Stimulated activated CD4-positive, alpha-beta T cell treated with anti-CD3 and anti-CD28 coated beads, Interleukin-12 subunit alpha, Interleukin-12 subunit beta, amount 100 ng/mL, for 24 hours (primary cell): ENCODE results near the gene TMEM39A.

Source experiments
- DNase-seq, 2 experiments: peaks; one replicate each; pipeline ENCODE4 v3.0.0-alpha.2; 2020; ENCODE audit warnings: low read depth in 2 of 2

Gene TMEM39A

DNA sequence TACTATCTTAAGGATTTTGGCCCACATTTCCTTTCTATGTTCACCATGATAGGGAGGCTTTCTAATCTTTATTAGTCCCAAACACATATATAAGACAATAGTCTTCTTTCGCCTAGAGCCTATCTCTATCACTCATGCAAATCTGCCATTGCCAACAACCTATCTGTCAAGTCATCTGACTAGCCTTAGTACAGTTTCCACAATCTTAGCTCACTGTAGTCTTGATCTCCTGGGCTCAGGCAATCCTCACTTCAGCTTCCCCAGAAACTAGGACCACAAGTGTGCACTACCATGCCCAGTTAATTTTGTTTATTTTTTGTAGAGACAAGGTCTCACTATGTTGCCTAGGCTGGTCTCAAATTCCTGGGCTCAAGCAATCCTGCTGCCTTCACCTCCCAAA lies 6.9 kb downstream of the TMEM39A start:
- DNase-seq = no peak

DNA sequence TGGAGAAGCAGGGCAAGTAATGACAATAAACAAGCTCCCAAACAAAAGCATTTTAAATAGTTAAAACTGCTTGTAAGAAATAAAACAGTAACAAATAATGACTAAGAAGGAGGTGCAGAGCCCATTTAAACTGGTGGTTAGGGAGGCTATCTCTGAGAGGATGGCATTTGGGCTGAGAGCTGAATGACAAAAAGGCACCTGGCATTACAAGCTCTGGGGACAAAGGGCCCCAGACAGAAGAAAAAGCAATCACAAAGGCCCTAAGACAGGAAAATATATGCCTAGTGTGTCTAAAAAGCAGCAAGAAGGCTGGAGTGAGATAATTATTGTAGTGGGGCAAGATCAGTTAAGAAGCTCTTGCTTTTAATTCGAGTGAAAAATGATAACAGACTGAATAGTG lies 9.6 kb downstream of the TMEM39A start:
- no peak for DNase-seq

DNA sequence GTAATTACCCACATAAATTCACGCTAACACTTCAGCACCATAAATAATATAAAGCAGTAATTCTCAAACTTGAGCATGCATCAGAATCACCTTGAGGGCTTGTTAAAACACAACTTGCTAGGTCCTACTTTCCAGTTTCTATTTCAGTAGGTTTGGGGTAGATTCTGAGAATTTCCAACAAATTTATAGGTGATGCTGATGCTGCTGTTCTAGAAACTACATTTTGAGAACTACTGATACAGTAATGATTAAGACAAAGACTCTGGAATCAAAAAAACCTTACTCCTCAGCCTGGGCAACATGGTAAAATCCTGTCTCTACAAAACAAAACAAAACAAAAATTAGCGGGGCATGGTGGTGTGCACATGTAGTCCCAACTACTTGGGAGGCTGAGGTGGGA lies 18.8 kb downstream of the TMEM39A start:
- DNase-seq = no peak

DNA sequence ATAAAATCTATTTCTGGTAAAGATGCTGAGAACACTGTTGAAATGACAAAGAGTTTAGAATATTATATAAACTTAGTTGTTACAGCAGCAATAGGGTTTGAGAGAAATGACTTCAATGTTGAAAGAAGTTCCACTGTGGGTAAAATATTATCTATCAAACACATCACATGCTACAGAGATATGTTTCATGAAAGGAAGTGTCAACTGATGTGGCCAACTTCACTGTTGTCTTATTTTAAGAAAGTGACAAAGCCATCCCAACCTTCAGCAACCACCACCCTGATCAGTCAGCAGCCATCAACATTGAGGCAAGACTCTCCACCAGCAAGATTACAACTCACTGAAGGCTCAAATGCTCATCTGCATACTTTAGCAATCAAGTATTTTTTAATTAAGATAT lies 20.2 kb downstream of the TMEM39A start:
- no peak for DNase-seq

DNA sequence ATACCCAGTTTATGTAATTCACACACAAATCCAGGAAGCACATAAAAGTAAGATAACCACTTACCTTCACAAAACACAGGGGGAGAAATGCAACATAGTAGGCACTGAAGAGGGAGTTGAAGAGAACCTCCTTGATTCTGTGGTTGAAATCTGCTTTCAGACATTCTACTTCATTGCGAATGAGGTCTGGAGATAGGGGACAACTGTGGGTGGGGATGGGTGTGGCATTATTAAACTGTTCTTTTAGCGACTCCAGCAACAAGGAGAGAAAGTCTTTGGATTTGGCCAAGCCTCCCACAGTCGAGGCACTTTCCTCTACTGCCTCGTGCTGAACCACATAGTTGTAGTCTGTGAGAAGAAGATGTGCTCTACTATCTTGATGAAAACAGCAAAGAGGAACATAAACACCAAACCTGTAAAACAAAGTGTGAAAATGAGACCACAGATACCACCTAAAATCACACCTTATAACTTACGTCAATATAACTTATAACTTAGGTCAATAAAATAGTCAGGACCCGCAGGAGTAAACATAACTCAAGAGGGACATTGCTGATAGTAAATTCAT lies 25.6 kb downstream of the TMEM39A start:
- no peak for DNase-seq

DNA sequence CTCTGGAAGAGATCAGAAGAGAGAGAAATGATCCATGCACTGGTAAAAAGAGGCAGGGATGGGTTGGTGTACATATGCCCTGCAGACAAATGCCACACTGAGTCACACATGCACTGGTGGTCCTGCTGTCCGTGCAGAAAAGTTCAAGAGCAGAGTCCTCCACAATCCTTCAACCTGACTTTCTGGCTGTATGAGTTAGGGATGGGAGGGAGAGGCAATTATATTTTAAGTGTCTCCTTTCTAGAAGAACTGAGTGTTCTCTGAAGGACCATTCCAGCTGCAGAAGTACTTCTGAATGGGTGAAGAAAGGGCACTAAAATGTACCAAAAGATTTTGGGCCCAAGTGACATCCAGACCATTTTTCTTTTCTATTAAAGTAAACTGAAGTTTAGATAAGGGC lies 26.4 kb downstream of the TMEM39A start:
- DNase-seq = no peak

DNA sequence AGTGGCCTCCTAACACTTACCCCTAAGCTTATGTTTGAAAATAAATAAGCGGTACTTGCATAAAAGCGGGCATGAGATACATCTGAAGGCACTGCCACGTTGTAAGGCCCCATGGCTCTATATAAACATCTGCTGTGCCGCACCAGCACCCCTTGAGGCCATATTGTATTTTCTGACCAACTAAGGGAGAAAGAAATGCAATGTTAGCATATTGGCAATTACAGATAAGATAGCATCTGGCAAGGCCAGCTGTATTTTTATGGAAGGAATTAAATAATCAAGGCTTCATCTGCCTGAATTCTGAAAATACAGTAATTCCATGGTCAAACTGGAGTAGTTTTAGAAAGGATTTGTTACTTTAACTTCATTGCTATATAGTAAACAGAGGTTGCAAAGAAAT lies 28.7 kb downstream of the TMEM39A start:
- no peak for DNase-seq

DNA sequence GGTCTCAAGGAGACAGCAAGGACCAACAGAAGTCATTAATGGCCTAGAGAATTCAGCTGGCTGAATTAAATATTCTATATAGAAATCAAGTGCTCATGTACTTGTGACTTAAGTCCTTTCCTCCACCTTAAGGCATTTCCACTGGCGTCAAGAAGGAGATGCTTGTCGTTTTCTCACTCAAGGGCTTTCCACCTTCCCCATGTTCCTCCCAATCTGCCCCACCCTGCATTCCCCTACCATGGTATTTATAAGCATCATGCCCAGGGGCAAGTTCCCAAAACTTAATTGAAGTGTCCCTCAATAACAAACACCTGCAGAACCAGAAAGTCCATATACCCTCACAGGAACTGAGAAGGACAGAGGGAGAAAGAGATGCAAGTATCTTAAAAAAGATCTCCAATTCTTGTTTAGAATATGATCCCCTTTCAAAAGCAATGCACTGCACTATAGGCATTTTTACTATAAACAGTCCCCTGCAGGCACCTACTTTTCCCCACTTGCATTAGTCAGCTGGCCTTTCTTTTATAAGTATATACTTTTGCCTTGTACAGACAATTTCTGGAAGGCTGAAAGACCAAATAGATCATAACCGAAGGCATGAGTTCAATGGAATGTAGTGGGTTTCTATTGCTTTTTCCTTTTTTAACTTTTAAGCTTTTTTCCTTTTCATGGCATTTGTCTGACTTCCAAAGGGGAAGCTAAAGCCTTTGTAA lies 29.6 kb downstream of the TMEM39A start:
- DNase-seq = no peak

DNA sequence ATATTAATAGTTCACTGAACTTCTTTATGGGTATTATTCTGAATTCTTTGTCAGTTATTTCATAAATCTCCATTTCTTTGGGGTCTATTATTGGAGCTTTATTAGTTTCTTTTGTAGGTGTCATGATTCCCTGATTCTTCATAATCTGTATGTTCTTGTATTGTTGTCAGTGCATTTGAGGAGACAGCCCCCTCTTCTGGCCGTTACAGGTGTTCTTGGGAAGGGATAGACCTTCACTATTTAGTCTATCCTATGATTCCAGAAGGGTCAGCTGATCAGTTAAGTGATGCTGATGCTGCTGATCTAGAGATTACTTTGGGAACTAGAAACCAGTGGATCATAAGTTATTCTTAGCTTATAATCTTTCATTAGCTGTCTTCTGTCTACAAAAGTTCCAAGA lies 34.9 kb downstream of the TMEM39A start:
- DNase-seq = no peak

DNA sequence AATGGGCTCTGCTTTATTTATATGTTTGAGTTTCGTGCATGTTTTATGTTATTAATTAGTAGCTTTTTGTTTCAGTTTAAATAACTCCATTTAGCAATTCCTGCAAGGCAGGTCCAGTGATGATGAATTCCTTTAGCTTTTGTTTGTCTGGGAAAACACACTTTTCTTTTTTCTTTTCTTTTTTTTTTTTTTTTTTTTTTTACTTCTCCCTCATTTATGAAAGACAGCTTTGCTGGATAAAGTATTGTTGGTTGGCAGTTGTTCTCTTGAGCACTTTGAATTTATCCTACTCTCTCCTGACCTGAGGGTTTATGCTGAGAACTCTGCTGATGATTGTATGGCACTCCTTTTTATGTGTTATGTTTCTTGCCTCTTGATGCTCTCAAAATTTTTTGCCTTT lies 35.7 kb downstream of the TMEM39A start:
- no peak for DNase-seq

DNA sequence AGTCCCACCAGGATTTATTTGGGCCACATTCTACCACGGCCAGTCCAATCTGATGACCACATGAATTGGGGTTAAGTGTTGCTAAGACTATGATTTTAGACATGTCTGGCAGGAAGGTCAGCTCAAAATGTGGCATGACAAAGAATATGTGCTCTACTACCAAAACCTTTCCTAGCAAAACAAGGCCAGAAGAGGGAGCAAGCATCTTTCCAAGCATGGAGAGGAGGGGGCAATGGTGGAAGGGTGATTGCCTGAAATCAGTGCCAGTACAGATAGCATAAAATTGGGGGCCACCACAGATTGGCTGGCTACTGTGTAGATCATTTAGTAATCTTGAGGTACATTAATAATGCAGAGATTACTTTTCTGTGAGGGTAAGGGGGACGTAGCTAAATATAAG lies 43.2 kb downstream of the TMEM39A start:
- no peak for DNase-seq

DNA sequence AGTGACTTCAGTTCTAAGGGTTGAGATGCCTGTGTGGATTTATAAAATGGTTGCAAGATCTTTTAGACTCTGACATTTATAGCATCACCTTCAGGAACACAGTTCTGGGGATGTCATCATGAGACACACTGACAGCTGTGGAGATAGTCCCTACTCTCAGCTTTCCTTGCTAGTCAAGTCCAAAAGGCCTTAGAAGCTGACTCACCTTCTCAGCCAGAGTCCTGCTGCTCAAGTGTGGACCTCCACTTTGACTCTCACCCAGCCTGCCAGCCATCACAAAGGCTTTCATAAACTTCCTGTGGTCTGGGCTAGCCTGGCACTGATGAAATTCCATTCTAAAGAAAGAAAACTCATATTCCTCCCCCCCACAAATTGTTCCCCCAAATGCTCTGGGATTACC lies 44.8 kb downstream of the TMEM39A start:
- no peak for DNase-seq

DNA sequence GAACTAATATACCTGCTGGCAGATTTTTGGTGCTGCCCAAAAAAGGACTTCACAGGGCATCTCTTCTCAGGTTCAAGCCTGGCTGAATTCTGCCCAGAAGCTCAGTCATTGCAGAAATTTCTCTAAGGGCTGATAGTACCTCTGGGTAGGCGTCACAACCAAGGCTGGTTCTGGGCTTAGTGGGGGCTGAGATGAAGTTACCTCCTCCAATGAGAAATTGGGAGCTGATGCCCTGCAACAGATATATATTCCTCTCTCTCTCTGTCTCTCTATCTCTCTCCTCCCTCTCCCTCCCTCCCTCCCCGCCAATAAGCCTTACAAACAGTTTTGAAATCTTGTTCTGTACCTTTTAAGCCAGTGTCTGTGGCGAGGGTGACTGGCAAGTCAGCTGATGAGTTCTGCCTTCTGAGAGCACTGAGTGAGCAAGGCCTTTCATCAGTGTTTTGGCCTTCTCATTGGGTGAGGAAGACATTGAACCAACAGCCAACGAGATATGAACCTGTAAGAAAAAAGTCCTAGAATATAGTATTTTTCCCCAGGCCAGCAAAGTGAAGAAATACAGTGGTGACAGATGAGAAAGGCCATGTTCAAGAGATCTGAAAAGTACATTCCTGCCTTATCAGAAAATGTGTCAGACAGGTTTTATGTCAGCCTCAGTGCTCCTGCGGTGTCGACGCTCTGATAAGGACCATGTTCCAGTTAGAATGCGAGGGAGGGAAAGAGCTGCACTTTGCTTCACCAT lies 45.5 kb downstream of the TMEM39A start:
- no peak for DNase-seq

DNA sequence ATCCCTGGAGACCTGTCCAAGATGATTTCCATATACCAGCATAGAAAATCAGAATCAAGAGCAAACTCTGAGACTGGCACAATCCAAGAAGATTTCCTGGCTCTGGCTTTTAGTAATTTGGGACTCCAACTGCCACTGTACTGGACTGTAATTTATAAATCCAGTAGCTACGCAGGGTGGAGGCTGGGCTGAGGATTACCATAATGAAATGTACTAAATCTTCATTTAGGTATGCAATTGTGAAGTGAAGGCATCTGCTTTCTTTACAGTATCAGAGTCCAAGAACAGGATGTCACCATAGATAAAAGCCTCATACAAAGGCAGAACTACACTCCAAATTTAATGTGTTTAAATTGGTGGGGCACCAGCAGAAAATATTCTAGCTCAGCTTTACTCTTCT lies 46.5 kb downstream of the TMEM39A start:
- no peak for DNase-seq

DNA sequence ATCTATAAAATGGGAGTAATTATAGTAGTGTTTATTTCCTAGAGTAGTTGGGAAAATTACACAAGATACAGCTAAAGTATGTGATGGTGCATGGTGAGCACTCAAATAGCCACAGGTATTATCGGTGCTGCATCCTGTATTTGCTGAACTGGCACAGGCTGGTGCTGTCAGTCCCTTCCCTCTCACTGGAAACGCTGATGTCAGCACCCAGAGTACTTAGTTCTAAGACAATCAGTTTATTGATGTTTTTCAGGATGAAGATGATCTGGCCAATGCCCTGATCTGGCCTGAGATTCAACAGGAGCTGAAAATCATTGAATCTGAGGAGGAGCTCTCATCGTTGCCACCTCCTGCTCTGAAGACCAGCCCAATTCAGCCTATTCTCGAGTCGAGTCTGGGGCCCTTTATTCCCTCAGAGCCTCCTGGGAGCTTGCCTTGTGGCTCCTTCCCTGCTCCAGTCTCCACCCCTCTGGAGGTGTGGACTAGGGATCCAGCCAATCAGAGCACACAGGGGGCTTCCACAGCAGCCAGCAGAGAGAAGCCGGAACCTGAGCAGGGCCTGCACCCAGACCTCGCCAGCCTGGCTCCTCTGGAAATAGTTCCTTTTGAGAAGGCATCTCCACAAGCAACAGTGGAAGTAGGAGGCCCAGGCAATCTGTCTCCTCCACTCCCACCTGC lies 49.7 kb downstream of the TMEM39A start:
- no peak for DNase-seq

DNA sequence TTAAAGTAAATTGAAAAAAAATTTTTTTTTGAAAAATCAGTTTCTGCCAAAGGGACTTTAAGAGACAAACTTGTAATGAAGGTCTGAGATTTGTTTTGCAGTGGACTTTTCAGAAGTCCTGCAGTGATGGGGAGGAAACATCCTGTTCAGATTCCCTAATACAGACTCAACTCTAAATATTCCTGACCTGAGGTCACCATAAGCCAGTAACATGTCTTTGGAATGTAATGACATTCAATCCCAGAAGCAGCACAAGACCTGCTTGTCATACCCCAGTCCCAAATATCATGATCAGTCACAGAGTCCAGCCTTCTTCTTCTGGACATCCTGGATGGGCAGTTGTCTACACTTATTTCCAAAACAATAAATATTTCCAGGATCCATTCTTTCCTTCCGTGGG lies 53.6 kb downstream of the TMEM39A start:
- DNase-seq = no peak

DNA sequence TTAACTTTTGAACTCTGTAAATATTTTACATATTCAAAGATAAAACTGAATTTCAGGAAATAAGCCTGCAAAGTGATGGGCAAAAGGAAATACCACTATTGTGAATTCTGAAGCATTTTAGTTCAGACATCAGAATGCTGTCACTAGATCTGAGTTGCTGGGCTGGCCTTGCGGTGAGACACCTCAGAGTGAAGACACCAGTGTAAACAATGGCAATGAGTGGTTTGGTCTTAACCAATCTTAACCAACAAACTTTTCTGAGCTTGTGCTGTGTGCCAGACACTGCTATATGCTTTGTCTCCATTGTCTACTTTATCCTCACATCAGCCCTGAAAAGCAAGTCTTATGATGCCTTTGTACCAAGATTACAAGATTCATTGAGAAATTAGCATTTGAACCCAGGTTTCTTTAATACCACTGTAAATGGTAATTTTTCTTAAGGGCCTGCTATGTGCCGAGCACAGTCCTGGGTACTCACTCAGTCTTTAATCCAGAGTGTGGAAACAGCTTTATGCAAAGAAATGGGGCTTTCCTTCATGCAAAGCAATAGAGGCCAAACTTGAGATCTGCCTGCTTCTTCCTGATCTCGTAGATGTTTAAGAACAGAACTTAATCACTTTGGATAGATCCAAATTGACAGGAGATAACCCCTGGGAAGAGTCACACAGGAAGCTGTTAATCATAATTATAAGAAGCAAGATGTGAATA lies 55.0 kb downstream of the TMEM39A start:
- no peak for DNase-seq

DNA sequence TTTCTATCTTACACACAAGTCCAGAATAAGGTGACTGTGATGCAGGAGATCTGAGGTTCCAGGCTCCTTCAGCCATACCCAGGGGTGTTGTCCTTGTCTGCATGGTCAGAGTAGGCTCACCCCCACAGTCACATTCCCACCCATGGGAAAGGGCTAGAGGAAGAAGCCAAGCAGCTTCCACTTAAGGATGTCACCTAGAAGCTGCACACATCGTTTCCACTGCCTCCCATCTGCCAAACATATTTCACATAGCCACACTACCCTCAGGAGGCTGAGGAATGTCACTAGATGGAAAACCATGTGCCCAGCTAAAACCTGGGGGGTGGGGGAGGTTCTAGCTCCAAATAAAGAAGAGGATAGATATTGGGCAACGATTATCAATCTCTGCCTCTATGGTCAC lies 58.1 kb downstream of the TMEM39A start:
- no peak for DNase-seq

DNA sequence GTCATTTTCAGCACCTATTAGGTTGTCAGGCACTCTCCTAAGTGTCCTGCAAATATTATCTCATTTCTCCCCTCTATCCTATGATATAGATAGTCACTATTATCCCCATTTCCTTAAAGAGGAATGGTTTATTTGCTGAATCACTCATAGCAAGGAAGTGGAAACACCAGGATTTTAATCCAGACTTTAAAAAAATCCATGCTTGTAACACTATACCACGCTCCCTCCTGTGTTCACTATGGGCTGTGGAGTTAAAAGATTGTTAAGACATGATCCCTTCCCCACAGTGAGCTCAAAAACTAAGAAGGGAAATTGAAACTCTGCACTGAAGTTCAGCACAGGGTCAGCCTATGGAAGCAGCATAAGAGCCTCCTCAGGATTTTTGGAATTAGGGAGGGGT lies 60.2 kb downstream of the TMEM39A start:
- DNase-seq = no peak

DNA sequence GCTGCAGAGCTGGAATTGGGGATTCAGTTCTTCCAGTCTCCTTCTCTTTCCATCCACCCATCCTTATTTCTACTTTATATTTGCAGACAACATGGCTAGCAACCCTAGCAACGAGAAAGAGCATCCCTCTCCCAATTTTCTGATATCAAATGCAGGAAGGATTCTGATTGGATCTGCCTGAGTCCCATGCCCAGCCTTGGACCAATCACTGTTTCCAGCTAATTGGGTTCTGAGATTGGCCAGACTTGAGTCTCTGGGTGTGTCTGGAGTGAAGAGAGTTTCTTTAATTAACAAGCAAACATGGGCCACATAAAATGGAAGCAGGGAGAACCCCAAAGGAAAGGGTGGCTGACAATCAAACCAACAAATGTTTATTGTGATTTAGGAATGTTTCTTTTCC lies 60.6 kb downstream of the TMEM39A start:
- no peak for DNase-seq

DNA sequence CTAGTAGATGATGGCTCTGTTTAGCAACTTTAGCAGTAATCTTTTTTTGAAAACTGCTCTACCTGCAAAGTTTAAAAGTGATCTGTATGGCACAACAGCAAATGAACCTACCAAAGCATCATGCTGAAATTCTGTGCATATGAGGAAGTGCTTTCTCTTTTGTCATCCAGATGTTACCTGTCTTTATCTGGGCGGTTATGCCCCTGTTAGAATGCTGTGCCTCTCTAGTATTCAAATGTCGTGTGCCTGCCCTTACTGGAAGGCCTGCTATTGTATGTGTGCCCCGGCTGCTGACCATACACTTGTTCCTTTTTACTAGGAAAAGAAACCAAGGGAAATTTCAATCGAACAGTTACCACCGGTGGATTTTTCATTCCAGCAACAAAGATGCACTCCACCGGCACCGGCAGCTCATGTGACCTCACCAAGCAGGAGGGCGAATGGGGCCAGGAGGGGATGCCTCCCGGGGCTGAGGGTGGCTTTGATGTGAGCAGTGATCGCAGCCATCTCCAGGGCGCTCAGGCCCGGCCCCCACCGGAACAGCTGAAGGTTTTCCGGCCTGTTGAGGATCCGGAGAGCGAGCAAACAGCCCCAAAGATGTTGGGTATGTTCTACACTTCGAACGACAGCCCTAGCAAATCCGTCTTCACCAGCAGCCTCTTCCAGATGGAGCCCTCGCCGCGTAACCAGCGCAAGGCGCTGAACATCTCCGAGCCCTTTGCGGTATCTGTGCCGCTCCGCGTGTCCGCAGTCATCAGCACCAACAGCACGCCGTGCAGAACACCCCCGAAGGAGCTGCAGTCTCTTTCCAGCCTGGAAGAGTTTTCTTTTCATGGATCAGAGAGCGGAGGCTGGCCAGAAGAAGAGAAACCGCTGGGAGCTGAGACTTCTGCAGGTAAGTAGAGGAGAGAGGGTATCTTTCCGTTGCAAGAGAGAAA lies 61.6 kb downstream of the TMEM39A start:
- DNase-seq = no peak
